ENCODE data around the gene ANGPT4. TPM values are rescaled to one million over a fixed set of nuclear protein-coding genes. Genes with fewer than 3 reads are reported as not detected.

The ANGPT4 gene
- total and polyA plus RNA-seq, 4 experiments from 2014 or later: not detected

- peaks cover 0 to 3% (median 1%) of the 10 kb centered on the region in 4 donors for H3K4me1 Mint-ChIP-seq
- CTCF ChIA-PET (ENCODE audit: partially characterized antibody): interaction anchor here (0.9 kb wide), 1 partner anchor 134 kb away, joined by 3 read pairs; no protein-coding TSS in a partner anchor
Observed at GRCh38 chr20:952196-952795, 36.2 kb upstream of the ANGPT4 start.

GRCh38 chr20:951384-952169 lies 35.4 kb upstream of the ANGPT4 start:
- H3K36me3 Mint-ChIP-seq: no peaks in the 10 kb centered on the region
- no peak overlapping the region for H3K27ac Mint-ChIP-seq
- H3K4me3 ChIP-seq (ENCODE audit: low read length in 2 of 2): no peak overlapping the region
- H3K27me3 Mint-ChIP-seq: peaks cover 16 to 37% of the 10 kb centered on the region in 2 donors
- H3K4me1 Mint-ChIP-seq: peaks cover 0 to 3% (median 1%) of the 10 kb centered on the region in 4 donors
- no peaks in the 10 kb centered on the region for H3K36me3 ChIP-seq (ENCODE audit: insufficient read depth, low read length)
- H3K4me1 ChIP-seq (ENCODE audit: insufficient read depth, low read length): no peaks in the 10 kb centered on the region
- intact Hi-C loops (cut with micrococcal nuclease): no loop called here
- no peak overlapping the region for H3K27ac ChIP-seq (ENCODE audit: low read depth, low read length)
- DNase-seq: no peak
- no peak overlapping the region for H3K4me3 Mint-ChIP-seq
- POLR2A ChIA-PET (ENCODE audit: partially characterized antibody): no interaction called here
- H3K27me3 ChIP-seq (ENCODE audit: insufficient read depth, low read length): peaks cover 3% of the 10 kb centered on the region
- no peaks in the 10 kb centered on the region for H3K9me3 ChIP-seq (ENCODE audit: control insufficient read depth in 1 of 2, low read length in 2 of 2)
- CTCF ChIA-PET (ENCODE audit: partially characterized antibody): interaction anchor here (0.9 kb wide), 1 partner anchor 133 kb away, joined by 3 read pairs; no protein-coding TSS in a partner anchor
- no peaks in the 10 kb centered on the region for H3K9me3 Mint-ChIP-seq

More at GRCh38 chr20:952196-952795, 36.2 kb upstream of the ANGPT4 start:
- intact Hi-C loops (cut with micrococcal nuclease): no loop called here
- H3K9me3 Mint-ChIP-seq: no peaks in the 10 kb centered on the region
- Histone ChIP-seq H3K4me3 (ENCODE audit: low read length in 2 of 2) (no peak overlapping the region), H3K27me3 (ENCODE audit: insufficient read depth, low read length) (peaks cover 3% of the 10 kb centered on the region), H3K36me3 (ENCODE audit: insufficient read depth, low read length) (no peaks in the 10 kb centered on the region), H3K9me3 (ENCODE audit: control insufficient read depth in 1 of 2, low read length in 2 of 2) (no peaks in the 10 kb centered on the region), H3K4me1 (ENCODE audit: insufficient read depth, low read length) (no peaks in the 10 kb centered on the region), H3K27ac (ENCODE audit: low read depth, low read length) (no peak overlapping the region)
- peaks cover 16 to 37% of the 10 kb centered on the region in 2 donors for H3K27me3 Mint-ChIP-seq
- H3K27ac Mint-ChIP-seq: no peak overlapping the region
- no peak overlapping the region for H3K4me3 Mint-ChIP-seq
- no peak for DNase-seq
- POLR2A ChIA-PET (ENCODE audit: partially characterized antibody): no interaction called here
- H3K36me3 Mint-ChIP-seq: no peaks in the 10 kb centered on the region

DNA sequence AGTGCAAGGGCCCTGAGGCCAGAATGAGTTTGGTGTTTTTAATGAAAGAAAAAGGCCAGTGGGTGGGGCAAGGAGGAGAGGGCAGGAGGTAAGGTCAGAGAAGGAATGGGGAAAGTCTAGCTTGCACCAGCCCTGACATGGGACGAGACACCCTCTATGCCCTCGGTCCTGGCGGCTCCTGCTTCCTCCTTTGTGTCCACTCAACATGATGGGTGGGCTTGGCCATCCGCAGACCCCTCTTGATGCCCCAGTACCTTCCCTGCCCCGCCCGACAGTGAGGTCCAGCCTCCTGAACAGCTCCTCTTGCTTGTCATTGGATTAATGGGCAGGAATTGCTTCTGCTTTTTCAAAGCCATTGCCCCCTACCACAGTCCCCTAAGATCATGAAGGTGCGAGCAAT lies 33.6 kb upstream of the ANGPT4 start:
- intact Hi-C loops (cut with micrococcal nuclease): no loop called here
- Histone ChIP-seq H3K36me3 (ENCODE audit: insufficient read depth, low read length) (no peaks in the 10 kb centered on the region), H3K27ac (ENCODE audit: low read depth, low read length) (no peak overlapping the region), H3K4me3 (ENCODE audit: low read length in 2 of 2) (no peak overlapping the region), H3K9me3 (ENCODE audit: control insufficient read depth in 1 of 2, low read length in 2 of 2) (no peaks in the 10 kb centered on the region), H3K27me3 (ENCODE audit: insufficient read depth, low read length) (no peaks in the 10 kb centered on the region), H3K4me1 (ENCODE audit: insufficient read depth, low read length) (no peaks in the 10 kb centered on the region)
- POLR2A ChIA-PET (ENCODE audit: partially characterized antibody): no interaction called here
- Mint-ChIP-seq H3K4me1 (no peaks in the 10 kb centered on the region), H3K9me3 (no peaks in the 10 kb centered on the region), H3K4me3 (no peak overlapping the region), H3K36me3 (no peaks in the 10 kb centered on the region), H3K27me3 (peaks cover 12 to 34% of the 10 kb centered on the region in 2 donors), H3K27ac (no peak overlapping the region)
- CTCF ChIA-PET (ENCODE audit: partially characterized antibody): interaction anchor here (1.0 kb wide), 1 partner anchor 134 kb away, joined by 3 read pairs; no protein-coding TSS in a partner anchor
- DNase-seq: no peak

DNA sequence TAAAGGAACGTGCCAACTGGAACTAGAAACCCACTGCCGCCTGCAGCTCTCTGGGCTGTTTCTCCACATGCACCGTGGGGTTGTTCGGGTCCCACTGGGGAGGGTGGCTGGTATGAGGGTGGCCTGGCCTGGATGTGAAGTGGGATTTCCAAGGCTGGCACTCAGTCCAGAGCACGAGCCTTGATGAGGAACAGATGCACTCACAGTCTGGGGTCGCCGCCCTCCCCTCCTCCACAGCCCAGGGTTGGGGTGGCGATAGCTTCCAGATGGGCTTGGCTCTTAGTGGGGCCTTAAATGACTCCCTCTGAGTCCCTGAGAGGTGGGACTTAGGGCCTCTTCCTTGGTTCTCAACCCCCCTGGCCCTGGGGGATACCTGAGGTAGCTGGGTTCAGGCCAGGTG lies 30.7 kb upstream of the ANGPT4 start:
- intact Hi-C loops (cut with micrococcal nuclease): no loop called here
- Histone ChIP-seq H3K27ac (ENCODE audit: low read depth, low read length) (no peak overlapping the region), H3K9me3 (ENCODE audit: control insufficient read depth in 1 of 2, low read length in 2 of 2) (no peaks in the 10 kb centered on the region), H3K4me1 (ENCODE audit: insufficient read depth, low read length) (no peaks in the 10 kb centered on the region), H3K27me3 (ENCODE audit: insufficient read depth, low read length) (no peaks in the 10 kb centered on the region), H3K36me3 (ENCODE audit: insufficient read depth, low read length) (no peaks in the 10 kb centered on the region), H3K4me3 (ENCODE audit: low read length in 2 of 2) (no peak overlapping the region)
- POLR2A ChIA-PET (ENCODE audit: partially characterized antibody): no interaction called here
- peaks cover 7 to 20% of the 10 kb centered on the region in 2 donors for H3K27me3 Mint-ChIP-seq
- H3K27ac Mint-ChIP-seq: no peak overlapping the region
- no peak overlapping the region for H3K4me3 Mint-ChIP-seq
- no peak for DNase-seq
- no peaks in the 10 kb centered on the region for H3K9me3 Mint-ChIP-seq
- H3K4me1 Mint-ChIP-seq: no peaks in the 10 kb centered on the region
- CTCF ChIA-PET (ENCODE audit: partially characterized antibody): interaction anchor here (0.8 kb wide), 1 partner anchor 8 kb away, joined by 4 read pairs; no protein-coding TSS in a partner anchor
- no peaks in the 10 kb centered on the region for H3K36me3 Mint-ChIP-seq

GRCh38 chr20:945841-946240 lies 29.7 kb upstream of the ANGPT4 start:
- H3K4me3 Mint-ChIP-seq: no peak overlapping the region
- H3K27ac Mint-ChIP-seq: peak overlapping the region in 1 of 7 donors; percentile 8
- CTCF ChIA-PET (ENCODE audit: partially characterized antibody): interaction anchor here (0.6 to 1.0 kb wide), 2 partner anchors 59 to 130 kb away, joined by 3 read pairs; no protein-coding TSS in a partner anchor

DNA sequence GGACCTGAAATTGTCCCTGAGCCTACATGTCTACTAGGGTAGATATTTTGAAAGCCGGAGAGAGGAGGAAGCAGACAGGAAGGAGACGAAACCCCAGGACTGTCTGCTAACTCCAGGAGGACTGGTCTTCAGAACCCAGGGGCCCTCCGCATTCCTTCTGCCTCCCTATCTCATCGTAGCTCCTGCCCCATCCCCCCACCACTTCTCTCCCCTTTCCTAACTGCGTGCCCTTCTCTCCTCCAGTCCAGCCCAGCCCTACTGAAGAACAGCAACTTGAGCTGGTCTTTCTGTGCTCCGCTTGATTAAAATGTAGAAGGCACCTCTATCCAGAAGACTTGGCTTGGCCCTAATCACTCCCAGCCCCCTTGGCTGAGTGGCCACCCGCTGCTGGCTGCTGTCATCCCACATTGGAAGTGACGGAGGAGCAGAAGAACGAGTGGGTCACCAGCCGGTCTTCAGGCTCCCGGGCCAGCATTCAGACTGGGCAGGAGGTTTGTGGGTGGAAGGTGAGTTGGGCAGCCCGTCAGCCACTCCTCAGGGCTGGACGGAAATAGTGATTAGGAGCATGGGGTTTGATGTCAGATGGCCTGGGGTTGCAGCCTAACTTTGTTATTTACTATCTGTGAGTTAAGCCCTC lies 28.8 kb upstream of the ANGPT4 start:
- Mint-ChIP-seq H3K27me3 (peaks cover 10 to 20% of the 10 kb centered on the region in 2 donors), H3K27ac (no peak overlapping the region), H3K4me1 (no peaks in the 10 kb centered on the region), H3K9me3 (no peaks in the 10 kb centered on the region), H3K4me3 (no peak overlapping the region), H3K36me3 (no peaks in the 10 kb centered on the region)
- Histone ChIP-seq H3K36me3 (ENCODE audit: insufficient read depth, low read length) (no peaks in the 10 kb centered on the region), H3K4me1 (ENCODE audit: insufficient read depth, low read length) (no peaks in the 10 kb centered on the region), H3K9me3 (ENCODE audit: control insufficient read depth in 1 of 2, low read length in 2 of 2) (no peaks in the 10 kb centered on the region), H3K27ac (ENCODE audit: low read depth, low read length) (no peak overlapping the region), H3K27me3 (ENCODE audit: insufficient read depth, low read length) (no peaks in the 10 kb centered on the region), H3K4me3 (ENCODE audit: low read length in 2 of 2) (no peak overlapping the region)
- intact Hi-C loops (cut with micrococcal nuclease): no loop called here
- no peak for DNase-seq
- CTCF ChIA-PET (ENCODE audit: partially characterized antibody): no interaction called here
- POLR2A ChIA-PET (ENCODE audit: partially characterized antibody): no interaction called here

More at GRCh38 chr20:945841-946240, 29.7 kb upstream of the ANGPT4 start:
- no peaks in the 10 kb centered on the region for H3K27me3 ChIP-seq (ENCODE audit: insufficient read depth, low read length)
- H3K4me1 Mint-ChIP-seq: no peaks in the 10 kb centered on the region
- peaks cover 9 to 20% of the 10 kb centered on the region in 2 donors for H3K27me3 Mint-ChIP-seq
- H3K27ac ChIP-seq (ENCODE audit: low read depth, low read length): no peak overlapping the region
- H3K36me3 ChIP-seq (ENCODE audit: insufficient read depth, low read length): no peaks in the 10 kb centered on the region
- H3K9me3 Mint-ChIP-seq: no peaks in the 10 kb centered on the region
- no peak overlapping the region for H3K4me3 ChIP-seq (ENCODE audit: low read length in 2 of 2)
- no peaks in the 10 kb centered on the region for H3K36me3 Mint-ChIP-seq
- H3K9me3 ChIP-seq (ENCODE audit: control insufficient read depth in 1 of 2, low read length in 2 of 2): no peaks in the 10 kb centered on the region
- DNase-seq: no peak
- no peaks in the 10 kb centered on the region for H3K4me1 ChIP-seq (ENCODE audit: insufficient read depth, low read length)
- intact Hi-C loops (cut with micrococcal nuclease): no loop called here
- POLR2A ChIA-PET (ENCODE audit: partially characterized antibody): no interaction called here

GRCh38 chr20:944148-944547 lies 28.0 kb upstream of the ANGPT4 start:
- H3K27me3 Mint-ChIP-seq: peaks cover 10 to 19% of the 10 kb centered on the region in 2 donors
- no peak overlapping the region for H3K27ac ChIP-seq (ENCODE audit: low read depth, low read length)
- intact Hi-C loops (cut with micrococcal nuclease): no loop called here
- no peaks in the 10 kb centered on the region for H3K9me3 Mint-ChIP-seq
- H3K9me3 ChIP-seq (ENCODE audit: control insufficient read depth in 1 of 2, low read length in 2 of 2): no peaks in the 10 kb centered on the region
- H3K27me3 ChIP-seq (ENCODE audit: insufficient read depth, low read length): no peaks in the 10 kb centered on the region
- H3K36me3 Mint-ChIP-seq: no peaks in the 10 kb centered on the region
- ChIA-PET CTCF (ENCODE audit: partially characterized antibody) (no interaction called here), POLR2A (ENCODE audit: partially characterized antibody) (no interaction called here)
- no peak overlapping the region for H3K4me3 Mint-ChIP-seq
- H3K4me1 Mint-ChIP-seq: no peaks in the 10 kb centered on the region
- DNase-seq: no peak
- no peaks in the 10 kb centered on the region for H3K36me3 ChIP-seq (ENCODE audit: insufficient read depth, low read length)
- H3K4me1 ChIP-seq (ENCODE audit: insufficient read depth, low read length): no peaks in the 10 kb centered on the region
- no peak overlapping the region for H3K4me3 ChIP-seq (ENCODE audit: low read length in 2 of 2)
- no peak overlapping the region for H3K27ac Mint-ChIP-seq
